ENCODE data around the gene TTC7B.

DNA sequence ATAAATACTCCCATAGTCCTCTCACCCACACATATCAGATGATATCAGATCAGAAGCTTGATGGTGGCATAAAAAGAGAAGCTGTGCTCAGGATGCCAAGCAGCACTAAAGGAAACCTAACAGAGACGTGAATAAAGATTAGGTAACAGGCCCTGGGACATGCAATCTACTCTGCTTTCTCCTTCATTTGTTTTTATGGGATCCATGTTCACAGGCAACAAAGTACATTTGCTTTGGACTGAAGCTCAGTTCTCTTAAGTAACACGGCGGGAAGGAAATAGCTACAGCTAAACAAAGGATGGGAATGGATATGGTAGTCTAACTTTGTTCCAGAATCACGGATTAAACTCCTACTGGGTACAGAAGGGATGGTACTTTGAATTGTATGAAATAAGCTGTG, 119.5 kb downstream of the TTC7B start:
- TF ChIP-seq, protein P1, sequence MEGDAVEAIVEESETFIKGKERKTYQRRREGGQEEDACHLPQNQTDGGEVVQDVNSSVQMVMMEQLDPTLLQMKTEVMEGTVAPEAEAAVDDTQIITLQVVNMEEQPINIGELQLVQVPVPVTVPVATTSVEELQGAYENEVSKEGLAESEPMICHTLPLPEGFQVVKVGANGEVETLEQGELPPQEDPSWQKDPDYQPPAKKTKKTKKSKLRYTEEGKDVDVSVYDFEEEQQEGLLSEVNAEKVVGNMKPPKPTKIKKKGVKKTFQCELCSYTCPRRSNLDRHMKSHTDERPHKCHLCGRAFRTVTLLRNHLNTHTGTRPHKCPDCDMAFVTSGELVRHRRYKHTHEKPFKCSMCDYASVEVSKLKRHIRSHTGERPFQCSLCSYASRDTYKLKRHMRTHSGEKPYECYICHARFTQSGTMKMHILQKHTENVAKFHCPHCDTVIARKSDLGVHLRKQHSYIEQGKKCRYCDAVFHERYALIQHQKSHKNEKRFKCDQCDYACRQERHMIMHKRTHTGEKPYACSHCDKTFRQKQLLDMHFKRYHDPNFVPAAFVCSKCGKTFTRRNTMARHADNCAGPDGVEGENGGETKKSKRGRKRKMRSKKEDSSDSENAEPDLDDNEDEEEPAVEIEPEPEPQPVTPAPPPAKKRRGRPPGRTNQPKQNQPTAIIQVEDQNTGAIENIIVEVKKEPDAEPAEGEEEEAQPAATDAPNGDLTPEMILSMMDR (optimal IDR thresholded peaks at IDR 0.05 in 1 of 3, IDR thresholded peaks at IDR 0.05 in 1 of 3, conservative IDR thresholded peaks at IDR 0.05 in 1 of 3; ENCODE audit: extremely low read depth in 1 of 3, insufficient read depth in 2 of 3, low read length in 3 of 3): no peak
- TF ChIP-seq EZH2 (IDR thresholded peaks at IDR 0.05; ENCODE audit: low read length): no peak

Measured in keratinocyte (primary cell).